Activated naive CD4-positive, alpha-beta T cell treated with anti-CD3 and anti-CD28 coated beads for 36 hours (primary cell): ENCODE results near the gene TMEM150A. TPM values are rescaled to one million over a fixed set of nuclear protein-coding genes. Genes with fewer than 3 reads are reported as not detected.
A peak's percentile ranks its signal among the peaks of the same experiment; 100 is the strongest.
"Not testable (repeated sequence)": the region's sequence is repeated elsewhere in the genome, so short reads cannot be mapped to it uniquely, and the experiment has no call there.

Experiments used
- CTCF ChIA-PET: fragments of 350-600 bp; sonication (Branson Sonifier 250); formaldehyde crosslinking; loops from one replicate; lab custom pipeline; 2021; ENCODE audit warnings: antibody characterized with exemption; lab: Charles Lee
- DNase-seq: peaks from one replicate; pipeline ENCODE4 v3.0.0-alpha.2; 2020
- H3K27ac Mint-ChIP-seq: one replicate; pipeline ENCODE4 v1.8.0; 2021; ENCODE audit warnings: mild to moderate bottlenecking, mixed read lengths
- H3K27me3 Mint-ChIP-seq: one replicate; pipeline ENCODE4 v1.8.0; 2021; ENCODE audit warnings: low read depth, mixed read lengths
- H3K36me3 Mint-ChIP-seq: one replicate; pipeline ENCODE4 v1.8.0; 2021; ENCODE audit warnings: low read depth, mixed read lengths
- H3K4me1 Mint-ChIP-seq: one replicate; pipeline ENCODE4 v1.8.0; 2021; ENCODE audit warnings: low read depth, mixed read lengths
- H3K4me3 Mint-ChIP-seq: one replicate; pipeline ENCODE4 v1.8.0; 2021; ENCODE audit warnings: mild to moderate bottlenecking, moderate library complexity, mixed read lengths
- H3K9me3 Mint-ChIP-seq: one replicate; pipeline ENCODE4 v1.8.0; 2021; ENCODE audit warnings: mixed read lengths
- intact Hi-C: fragments of 100-400 bp; cut with micrococcal nuclease; formaldehyde crosslinking; loops from one replicate; pipeline ENCODE4 v1.15.1; 2023
- total RNA-seq, 2 experiments: library from RNA; stranded (reverse); gene quantifications; one replicate each; pipeline ENCODE4 v1.2.3, GENCODE V29; 2021

The TMEM150A gene
- total RNA-seq, 2 experiments from 2014 or later: 0.55 to 0.67 TPM

GRCh38 chr2:85598594-85599340 lies 3.7 kb downstream of the TMEM150A start:
- Mint-ChIP-seq H3K27me3 (no peaks in the 10 kb centered on the region), H3K27ac (no peak overlapping the region), H3K4me1 (peaks cover 41% of the 10 kb centered on the region), H3K9me3 (no peaks in the 10 kb centered on the region), H3K36me3 (peaks cover 5% of the 10 kb centered on the region), H3K4me3 (no peak overlapping the region)
- no peak for DNase-seq
- CTCF ChIA-PET: interaction anchor here (0.5 kb wide), 1 partner anchor 18 kb away, joined by 3 read pairs; no protein-coding TSS in a partner anchor
- intact Hi-C loops: no loop called here

- intact Hi-C loops: no loop called here
- H3K9me3 Mint-ChIP-seq: no peaks in the 10 kb centered on the region
- H3K36me3 Mint-ChIP-seq: peaks cover 5% of the 10 kb centered on the region
- no peaks in the 10 kb centered on the region for H3K27me3 Mint-ChIP-seq
- peak overlapping the region; percentile 97 for H3K4me3 Mint-ChIP-seq
- H3K4me1 Mint-ChIP-seq: peaks cover 36% of the 10 kb centered on the region
- no peak overlapping the region for H3K27ac Mint-ChIP-seq
- CTCF ChIA-PET: interaction anchor here (2.4 kb wide), 1 partner anchor 40 kb away, joined by 9 read pairs; no protein-coding TSS in a partner anchor
- no peak for DNase-seq
Observed at GRCh38 chr2:85597241-85597640, 5.3 kb downstream of the TMEM150A start.

DNA sequence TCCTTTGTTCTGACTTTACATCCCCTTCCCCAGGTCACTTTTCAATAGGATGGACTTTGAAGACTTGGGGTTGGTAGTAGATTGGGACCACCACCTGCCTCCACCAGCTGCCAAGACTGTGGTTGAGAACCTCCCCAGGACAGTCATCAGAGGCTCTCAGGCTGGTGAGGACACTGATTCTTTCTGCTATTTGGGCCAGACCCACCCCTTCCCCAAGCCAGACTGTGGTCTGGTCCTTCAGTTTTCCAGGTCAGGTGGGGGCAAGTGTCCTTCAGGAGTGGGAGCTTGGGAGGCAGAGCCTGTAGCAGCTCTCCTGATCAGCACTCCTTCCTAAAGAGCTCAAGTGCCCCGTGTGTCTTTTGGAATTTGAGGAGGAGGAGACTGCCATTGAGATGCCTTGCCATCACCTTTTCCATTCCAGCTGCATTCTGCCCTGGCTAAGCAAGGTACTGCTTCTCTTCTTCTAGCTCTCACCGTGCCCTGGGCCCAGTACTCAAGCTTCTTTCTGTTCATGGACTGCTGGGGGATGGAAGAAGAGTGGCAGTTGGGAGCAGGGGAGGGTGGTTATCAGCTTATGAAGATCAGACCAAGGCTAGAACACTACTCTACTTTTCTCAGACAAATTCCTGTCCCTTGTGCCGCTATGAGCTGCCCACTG lies 5.9 kb downstream of the TMEM150A start:
- Mint-ChIP-seq H3K27ac (peak overlapping the region; percentile 92), H3K4me1 (peaks cover 31% of the 10 kb centered on the region), H3K9me3 (no peaks in the 10 kb centered on the region)

DNA sequence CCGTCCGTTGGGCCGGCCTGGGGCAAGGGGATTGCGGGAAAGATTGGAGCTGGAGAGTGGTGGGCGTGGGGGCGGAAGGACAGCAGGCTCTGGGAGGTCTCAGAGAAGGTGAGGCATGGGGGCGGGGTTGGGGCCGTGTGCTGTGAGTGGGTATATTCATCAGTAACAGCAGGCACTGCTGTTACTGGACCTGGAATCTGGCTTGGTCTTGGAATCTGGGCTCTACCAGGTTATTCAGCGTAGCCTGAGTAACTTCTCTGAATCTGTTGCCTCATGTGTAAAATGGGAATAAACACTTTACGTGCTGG lies 6.5 kb downstream of the TMEM150A start:
- Mint-ChIP-seq H3K4me1 (peaks cover 31% of the 10 kb centered on the region), H3K9me3 (no peaks in the 10 kb centered on the region), H3K27me3 (no peaks in the 10 kb centered on the region), H3K4me3 (peak overlapping the region; percentile 97), H3K36me3 (peaks cover 5% of the 10 kb centered on the region), H3K27ac (peak overlapping the region; percentile 92)
- CTCF ChIA-PET: interaction anchor here (0.6 to 2.4 kb wide), 5 partner anchors 9 to 293 kb away, joined by 3 to 11 read pairs (median 5); no protein-coding TSS in a partner anchor
- intact Hi-C loops: no loop called here
- peak; percentile 26 for DNase-seq

More for the DNA sequence above, 5.9 kb downstream of the TMEM150A start:
- H3K36me3 Mint-ChIP-seq: peaks cover 5% of the 10 kb centered on the region
- peak overlapping the region; percentile 97 for H3K4me3 Mint-ChIP-seq
- no peaks in the 10 kb centered on the region for H3K27me3 Mint-ChIP-seq
- CTCF ChIA-PET: interaction anchor here (0.6 to 2.4 kb wide), 3 partner anchors 18 to 293 kb away, joined by 3 to 9 read pairs (median 5); no protein-coding TSS in a partner anchor
- no peak for DNase-seq
- intact Hi-C loops: no loop called here

DNA sequence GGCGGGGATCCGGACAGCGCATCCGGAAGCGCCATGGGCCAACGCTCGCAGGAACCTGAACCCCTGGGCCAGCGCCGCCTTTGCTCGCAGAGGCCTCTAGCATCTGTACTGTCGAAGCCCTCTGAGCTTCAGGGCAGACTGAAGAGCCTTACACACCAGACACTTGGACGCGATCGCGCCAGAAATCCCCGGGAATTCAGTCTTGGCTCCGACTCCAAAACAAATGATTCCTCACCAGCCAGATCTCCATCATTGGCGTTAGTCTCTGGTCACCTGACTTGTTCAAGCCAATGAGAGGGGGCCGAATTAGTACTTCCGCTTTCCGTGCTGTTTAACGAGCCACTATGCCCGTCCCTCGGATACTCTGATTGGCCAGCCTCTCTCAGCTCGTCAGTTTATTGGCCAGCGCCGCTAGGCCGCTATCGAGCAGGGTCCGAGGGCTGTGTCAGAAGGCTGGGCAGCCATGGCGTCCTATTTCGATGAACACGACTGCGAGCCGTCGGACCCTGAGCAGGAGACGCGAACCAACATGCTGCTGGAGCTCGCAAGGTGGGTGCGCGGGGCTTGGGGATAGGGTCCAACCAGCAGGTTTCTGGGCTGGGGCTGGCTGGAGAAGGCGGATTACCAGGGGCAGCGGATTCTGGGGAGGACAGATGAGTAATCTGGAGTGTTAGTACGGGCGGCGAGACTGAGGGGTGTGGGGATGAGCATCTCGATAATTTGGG lies 7.0 kb downstream of the TMEM150A start, which contains the start of gene RNF181:
Gene RNF181 (plus strand): TSS at position 445 of the 725 bp plus-strand sequence. CDS start 19 bp downstream, at position 464.
- Mint-ChIP-seq H3K36me3 (peaks cover 5% of the 10 kb centered on the region), H3K9me3 (no peaks in the 10 kb centered on the region), H3K27ac (peak within 1 kb of the TSS; percentile 92), H3K27me3 (no peaks in the 10 kb centered on the region), H3K4me3 (peak within 1 kb of the TSS; percentile 97), H3K4me1 (peaks cover 31% of the 10 kb centered on the region)
- intact Hi-C loops: loop anchor here (1.0 kb wide), 2 partner anchors 8 to 34 kb away; partner anchors contain the start of gene GGCX
- peak; percentile 96 for DNase-seq
- CTCF ChIA-PET: interaction anchor here (0.6 to 2.4 kb wide), 7 partner anchors 10 to 294 kb away, joined by 3 to 11 read pairs (median 4); no protein-coding TSS in a partner anchor

- no peaks in the 10 kb centered on the region for H3K27me3 Mint-ChIP-seq
- no peaks in the 10 kb centered on the region for H3K9me3 Mint-ChIP-seq
- CTCF ChIA-PET: interaction anchor here (0.6 to 2.4 kb wide), 6 partner anchors 10 to 171 kb away, joined by 3 to 11 read pairs (median 4); no protein-coding TSS in a partner anchor
- DNase-seq: no peak
- peak overlapping the region; percentile 92 for H3K27ac Mint-ChIP-seq
- intact Hi-C loops: loop anchor here (1.0 kb wide), 3 partner anchors 8 to 34 kb away; partner anchors contain the start of genes GGCX and VAMP5
- peak overlapping the region; percentile 97 for H3K4me3 Mint-ChIP-seq
- peaks cover 31% of the 10 kb centered on the region for H3K4me1 Mint-ChIP-seq
- peaks cover 5% of the 10 kb centered on the region for H3K36me3 Mint-ChIP-seq
Observed at GRCh38 chr2:85594715-85595300, 7.7 kb downstream of the TMEM150A start.

- Mint-ChIP-seq H3K4me1 (peaks cover 31% of the 10 kb centered on the region), H3K27me3 (no peaks in the 10 kb centered on the region), H3K36me3 (peaks cover 3% of the 10 kb centered on the region), H3K9me3 (no peaks in the 10 kb centered on the region), H3K27ac (peak overlapping the region; percentile 12), H3K4me3 (no peak overlapping the region)
- no peak for DNase-seq
- intact Hi-C loops: no loop called here
- CTCF ChIA-PET: interaction anchor here (0.6 to 1.2 kb wide), 2 partner anchors 19 to 235 kb away, joined by 3 to 4 read pairs; partner anchors contain the start of gene C2orf68
Observed at GRCh38 chr2:85593023-85593422, 9.5 kb downstream of the TMEM150A start.

GRCh38 chr2:85592299-85592698 lies 10.2 kb downstream of the TMEM150A start:
- DNase-seq, H3K9me3 Mint-ChIP-seq, H3K4me3 Mint-ChIP-seq, H3K27ac Mint-ChIP-seq, intact Hi-C loops, H3K27me3 Mint-ChIP-seq, H3K36me3 Mint-ChIP-seq, CTCF ChIA-PET: not testable (repeated sequence)
- peaks cover 32% of the 10 kb centered on the region for H3K4me1 Mint-ChIP-seq

GRCh38 chr2:85591563-85591962 lies 10.9 kb downstream of the TMEM150A start:
- intact Hi-C loops: no loop called here
- CTCF ChIA-PET: no interaction called here
- Mint-ChIP-seq H3K4me1 (peaks cover 28% of the 10 kb centered on the region), H3K9me3 (no peaks in the 10 kb centered on the region), H3K27me3 (no peaks in the 10 kb centered on the region), H3K36me3 (peaks cover 3% of the 10 kb centered on the region), H3K4me3 (no peak overlapping the region), H3K27ac (no peak overlapping the region)
- DNase-seq: no peak

DNA sequence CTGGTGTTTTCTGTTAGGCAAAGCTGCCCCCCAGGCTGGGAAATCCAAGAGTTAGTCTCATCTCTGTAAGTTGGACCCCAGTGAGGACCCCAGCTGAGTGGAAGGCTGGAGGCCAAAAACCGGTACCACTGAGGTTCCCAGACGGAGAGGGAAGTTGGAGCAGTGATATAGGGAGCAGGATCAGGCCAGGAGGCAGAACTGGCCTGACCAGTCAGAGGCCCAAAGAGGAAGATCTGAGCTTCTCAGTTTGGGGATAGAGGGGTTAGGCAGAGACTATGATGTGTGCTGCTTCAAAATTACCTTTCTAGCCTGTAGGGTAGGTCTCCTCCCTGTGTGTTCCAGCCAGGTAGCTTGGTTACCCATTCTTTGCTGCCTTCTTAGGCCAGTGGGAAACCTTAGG lies 11.5 kb downstream of the TMEM150A start:
- intact Hi-C loops: no loop called here
- no peak for DNase-seq
- CTCF ChIA-PET: no interaction called here
- Mint-ChIP-seq H3K9me3 (no peaks in the 10 kb centered on the region), H3K27ac (no peak overlapping the region), H3K36me3 (peaks cover 3% of the 10 kb centered on the region), H3K4me3 (no peak overlapping the region), H3K4me1 (peaks cover 25% of the 10 kb centered on the region), H3K27me3 (no peaks in the 10 kb centered on the region)

DNA sequence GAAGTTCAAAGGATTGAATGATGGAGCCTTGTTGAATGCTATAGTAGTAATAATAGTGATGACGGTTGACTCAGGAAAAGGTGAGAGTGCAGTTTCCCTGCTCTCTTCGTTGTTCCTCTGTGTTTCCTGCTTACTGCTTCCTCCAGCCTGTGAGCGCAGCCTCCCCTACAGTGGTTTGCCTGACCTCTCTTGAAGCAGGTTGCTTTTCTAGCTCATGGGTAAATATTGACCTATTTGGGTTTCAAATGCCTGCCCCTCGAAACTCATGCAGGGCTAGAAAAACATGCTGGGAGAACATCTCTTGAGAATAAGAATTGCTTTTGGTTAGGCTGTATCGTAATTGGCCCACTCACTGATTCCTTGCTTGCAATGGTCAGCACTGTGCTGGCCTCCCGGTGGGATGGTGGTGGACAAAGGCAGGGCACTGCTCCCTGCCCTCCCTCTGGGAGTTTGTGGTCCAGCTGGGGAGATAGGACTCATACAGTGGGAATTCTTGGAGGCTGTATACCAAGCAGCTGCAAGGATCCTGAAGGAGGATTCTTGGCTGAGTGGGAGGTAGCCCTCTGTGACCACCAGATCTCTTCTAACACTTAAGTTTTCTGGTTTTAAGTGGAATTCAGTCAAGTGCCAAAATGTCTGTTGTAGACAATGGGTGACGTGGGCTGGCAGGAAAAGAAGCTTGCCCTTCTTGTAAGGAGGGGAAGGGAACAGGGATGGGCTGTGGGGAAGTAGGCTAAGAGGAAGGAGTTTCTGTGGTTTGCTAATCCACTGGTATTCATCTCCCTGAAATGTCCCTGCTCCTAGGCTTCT lies 12.3 kb downstream of the TMEM150A start:
- CTCF ChIA-PET: no interaction called here
- Mint-ChIP-seq H3K9me3 (no peaks in the 10 kb centered on the region), H3K27ac (no peak overlapping the region), H3K4me1 (peaks cover 28% of the 10 kb centered on the region), H3K4me3 (no peak overlapping the region), H3K36me3 (no peaks in the 10 kb centered on the region), H3K27me3 (no peaks in the 10 kb centered on the region)
- no peak for DNase-seq
- intact Hi-C loops: no loop called here
